CD8-positive, alpha-beta memory T cell (primary cell): ENCODE data around the gene RET. TPM values are rescaled to one million over a fixed set of nuclear protein-coding genes. Genes with fewer than 3 reads are reported as not detected.
A peak's percentile ranks its signal among the peaks of the same experiment; 100 is the strongest.

Experiments
- CTCF ChIA-PET: fragments of 350-600 bp; sonication (Branson Sonifier 250); formaldehyde crosslinking; loops from one replicate; lab custom pipeline; 2021; ENCODE audit warnings: antibody characterized with exemption; lab: Charles Lee
- POLR2A ChIA-PET: fragments of 350-600 bp; sonication (Branson Sonifier 250); formaldehyde crosslinking; loops from one replicate; lab custom pipeline; 2021; ENCODE audit warnings: antibody characterized with exemption; lab: Charles Lee
- DNase-seq, 5 donors: peaks; one replicate each; pipeline versions ENCODE4 v3.0.0 to v3.0.0-alpha.2; 2020 to 2022; ENCODE audit warnings: mixed read lengths in 1 of 5
- H3K27ac ChIP-seq: one replicate; pipeline ENCODE4 v1.7.0; 2013; ENCODE audit warnings: low read depth, mild to moderate bottlenecking, low read length, moderate library complexity
- H3K27me3 ChIP-seq: 2 replicates; pipeline ENCODE4 v1.7.0; 2013; ENCODE audit warnings: low read length, mild to moderate bottlenecking; ENCODE audit not compliant: insufficient read depth, poor library complexity, severe bottlenecking
- H3K36me3 ChIP-seq: 2 replicates; pipeline ENCODE4 v1.7.0; 2013; ENCODE audit warnings: mild to moderate bottlenecking, low read length, moderate library complexity; ENCODE audit not compliant: insufficient read depth
- H3K4me1 ChIP-seq: 2 replicates; pipeline ENCODE4 v1.7.0; 2013; ENCODE audit warnings: mild to moderate bottlenecking, low read length, moderate library complexity; ENCODE audit not compliant: insufficient read depth
- H3K4me3 ChIP-seq: 2 replicates; pipeline ENCODE4 v1.7.0; 2013; ENCODE audit warnings: mild to moderate bottlenecking, low read length
- H3K9me3 ChIP-seq: 2 replicates; pipeline ENCODE4 v1.7.0; 2013; ENCODE audit warnings: mild to moderate bottlenecking, low read length
- H3K27ac Mint-ChIP-seq, 8 donors: one replicate each; pipeline ENCODE4 v1.8.0; 2020 to 2021; ENCODE audit warnings: mixed read lengths in 8 of 8, mild to moderate bottlenecking in 6 of 8, inconsistent platforms in 3 of 8, moderate library complexity in 3 of 8
- H3K27me3 Mint-ChIP-seq, 2 donors: one replicate each; pipeline ENCODE4 v1.8.0; 2020 to 2021; ENCODE audit warnings: mixed read lengths in 2 of 2, mild to moderate bottlenecking in 1 of 2, moderate library complexity in 1 of 2
- H3K36me3 Mint-ChIP-seq, 3 donors: one replicate each; pipeline ENCODE4 v1.8.0; 2020 to 2021; ENCODE audit warnings: mixed read lengths in 3 of 3, inconsistent platforms in 1 of 3, mild to moderate bottlenecking in 1 of 3
- H3K4me1 Mint-ChIP-seq, 3 donors: one replicate each; pipeline ENCODE4 v1.8.0; 2020 to 2021; ENCODE audit warnings: mixed read lengths in 3 of 3, inconsistent platforms in 1 of 3, mild to moderate bottlenecking in 1 of 3
- H3K4me3 Mint-ChIP-seq, 7 donors: one replicate each; pipeline ENCODE4 v1.8.0; 2020 to 2021; ENCODE audit warnings: mixed read lengths in 7 of 7, mild to moderate bottlenecking in 6 of 7, moderate library complexity in 4 of 7, inconsistent platforms in 2 of 7
- H3K9me3 Mint-ChIP-seq, 5 donors: one replicate each; pipeline ENCODE4 v1.8.0; 2020 to 2022; ENCODE audit warnings: mixed read lengths in 5 of 5, mild to moderate bottlenecking in 3 of 5, moderate library complexity in 2 of 5, inconsistent platforms in 1 of 5
- polyA plus RNA-seq: library from polyadenylated mRNA; unstranded; fragments of 300-500 nt; fragmentation: Illumina TruSeq; gene quantifications from one replicate; pipeline ENCODE4 v1.2.3, GENCODE V29; 2021
- total RNA-seq, 2 experiments: library from RNA; stranded (reverse); gene quantifications; one replicate each; pipeline ENCODE4 v1.2.3, GENCODE V29; 2021

Gene RET
- total and polyA plus RNA-seq, 3 experiments from 2014 or later, result 0.06 to 0.24 TPM; not detected in 1

DNA sequence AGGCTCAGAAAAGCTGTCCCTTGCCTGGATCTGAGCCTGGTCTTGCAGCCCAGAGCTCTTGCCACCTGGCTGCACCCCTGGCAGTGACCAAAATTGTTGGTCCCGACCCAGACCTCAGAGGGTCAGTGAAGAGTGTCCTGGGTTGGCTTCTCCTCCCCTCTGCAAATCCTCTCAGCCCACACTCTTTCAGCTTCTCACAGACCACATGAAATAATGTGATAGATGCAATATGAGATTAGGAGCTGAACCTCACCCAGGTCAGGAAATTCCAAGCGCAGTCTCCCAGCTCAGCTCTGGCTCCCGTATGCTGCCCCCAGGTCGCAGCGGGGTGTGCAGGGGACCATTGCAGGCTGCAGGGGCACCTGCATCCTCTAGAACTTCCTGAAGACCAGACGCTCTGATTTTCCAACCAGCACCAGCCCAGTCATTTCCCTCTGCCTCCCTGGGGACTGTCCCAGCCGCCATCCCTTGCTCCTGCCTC, 19.6 kb upstream of the RET start:
- H3K4me3 ChIP-seq, result no peak overlapping the region
- Mint-ChIP-seq H3K36me3 (no peaks in the 10 kb centered on the region), H3K27me3 (peaks cover 8 to 21% of the 10 kb centered on the region in 2 donors), H3K9me3 (no peaks in the 10 kb centered on the region), H3K4me1 (no peaks in the 10 kb centered on the region), H3K4me3 (no peak overlapping the region), H3K27ac (peak overlapping the region in 1 of 8 donors; percentile 19)
- peak in 1 of 5 donors; percentile 19 for DNase-seq
- ChIA-PET POLR2A (no interaction called here), CTCF (no interaction called here)
- no peaks in the 10 kb centered on the region for H3K9me3 ChIP-seq
- no peaks in the 10 kb centered on the region for H3K36me3 ChIP-seq
- no peaks in the 10 kb centered on the region for H3K4me1 ChIP-seq
- no peaks in the 10 kb centered on the region for H3K27me3 ChIP-seq
- H3K27ac ChIP-seq, result no peak overlapping the region

DNA sequence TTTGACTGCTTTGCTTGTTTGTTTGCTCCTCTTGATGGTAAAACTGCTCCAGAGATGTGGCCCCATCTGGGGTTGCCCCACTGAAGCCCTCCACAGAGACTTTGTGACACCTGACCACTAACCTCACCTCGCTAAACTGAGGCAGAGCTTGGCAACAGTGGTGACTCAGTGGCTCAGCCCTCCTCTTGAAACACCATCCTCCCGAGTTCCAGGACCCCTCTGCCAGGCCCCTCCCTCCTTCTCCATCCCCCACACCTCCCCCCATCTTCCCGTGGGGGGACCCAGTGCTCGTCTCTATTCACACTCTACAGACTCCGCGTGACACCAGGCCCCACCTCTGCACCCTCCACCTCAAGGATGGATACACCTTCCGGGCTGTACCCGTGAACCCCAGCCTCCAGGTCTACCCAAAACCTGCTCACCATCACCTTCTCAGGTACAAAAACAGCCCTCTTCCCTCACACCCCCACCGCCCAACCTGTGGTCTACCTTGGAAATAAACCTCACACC, 19.0 kb upstream of the RET start:
- Mint-ChIP-seq H3K36me3 (no peaks in the 10 kb centered on the region), H3K4me3 (no peak overlapping the region), H3K27me3 (peaks cover 8 to 17% of the 10 kb centered on the region in 2 donors), H3K27ac (peak overlapping the region in 1 of 8 donors; percentile 19), H3K9me3 (no peaks in the 10 kb centered on the region), H3K4me1 (no peaks in the 10 kb centered on the region)
- Histone ChIP-seq H3K4me3 (no peak overlapping the region), H3K4me1 (no peaks in the 10 kb centered on the region), H3K9me3 (no peaks in the 10 kb centered on the region), H3K27me3 (no peaks in the 10 kb centered on the region), H3K27ac (no peak overlapping the region), H3K36me3 (no peaks in the 10 kb centered on the region)
- DNase-seq, result peak in 1 of 5 donors; percentile 32
- ChIA-PET CTCF (no interaction called here), POLR2A (no interaction called here)

DNA sequence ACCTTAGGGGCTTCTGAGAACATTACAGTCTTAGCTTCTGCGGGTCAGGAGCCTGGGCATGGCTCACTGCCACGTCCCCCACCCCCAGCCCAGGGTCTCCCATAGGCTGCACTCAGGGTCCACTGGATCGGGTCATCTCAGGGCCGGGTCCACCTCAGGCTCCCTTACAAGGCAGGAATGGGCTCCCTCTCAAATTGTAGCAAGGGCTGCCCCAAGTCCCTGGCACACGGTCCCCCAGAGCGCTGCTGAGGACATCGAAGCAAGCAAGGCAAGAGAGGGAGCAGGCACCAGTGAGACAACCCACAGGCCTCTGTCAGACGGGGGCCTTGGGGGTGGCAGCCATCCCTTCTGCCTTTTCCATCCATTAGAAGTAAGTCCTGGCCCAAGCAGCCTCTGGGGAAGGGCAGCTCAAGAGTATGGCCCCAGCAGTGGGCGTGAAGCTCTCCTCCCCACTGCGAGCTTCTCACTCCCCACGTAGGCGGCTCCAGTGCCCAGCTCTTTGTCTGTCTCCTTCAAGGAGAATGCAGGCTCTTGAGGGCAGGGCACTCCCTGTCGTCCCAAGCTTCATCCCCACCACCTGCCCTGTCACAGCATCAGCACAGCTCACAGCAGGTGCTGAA, 18.0 kb upstream of the RET start:
- Histone ChIP-seq H3K36me3 (no peaks in the 10 kb centered on the region), H3K27me3 (no peaks in the 10 kb centered on the region), H3K4me1 (no peaks in the 10 kb centered on the region), H3K9me3 (no peaks in the 10 kb centered on the region), H3K4me3 (no peak overlapping the region), H3K27ac (no peak overlapping the region)
- CTCF ChIA-PET, result no interaction called here
- POLR2A ChIA-PET, result no interaction called here
- Mint-ChIP-seq H3K4me1 (no peaks in the 10 kb centered on the region), H3K27me3 (peaks cover 10 to 15% of the 10 kb centered on the region in 2 donors), H3K4me3 (no peak overlapping the region), H3K36me3 (no peaks in the 10 kb centered on the region), H3K9me3 (no peaks in the 10 kb centered on the region), H3K27ac (no peak overlapping the region)
- DNase-seq, result peak in 1 of 5 donors; percentile 27

DNA sequence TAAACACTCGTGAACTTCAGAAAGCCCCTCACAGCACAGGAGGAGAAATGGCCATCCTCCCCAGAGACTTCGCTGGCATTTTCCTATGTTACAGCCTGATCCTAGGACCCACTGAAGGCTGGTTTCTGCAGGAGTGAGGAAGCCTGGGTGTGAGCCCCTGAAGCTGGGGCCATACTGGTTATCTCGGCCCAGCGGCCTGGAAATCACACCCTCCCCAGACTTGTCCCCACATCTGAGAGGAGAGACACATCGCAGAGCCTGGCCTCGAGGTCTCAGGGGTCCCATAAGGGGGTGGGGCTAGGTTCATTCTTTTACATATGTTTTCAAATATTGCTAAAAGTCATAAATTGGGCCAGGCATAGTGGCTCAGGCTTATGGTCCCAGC, 17.5 kb upstream of the RET start:
- H3K27me3 Mint-ChIP-seq, result peaks cover 10 to 15% of the 10 kb centered on the region in 2 donors
- Histone ChIP-seq H3K4me1 (no peaks in the 10 kb centered on the region), H3K27me3 (no peaks in the 10 kb centered on the region), H3K36me3 (no peaks in the 10 kb centered on the region), H3K9me3 (no peaks in the 10 kb centered on the region), H3K4me3 (no peak overlapping the region), H3K27ac (no peak overlapping the region)
- ChIA-PET POLR2A (no interaction called here), CTCF (no interaction called here)
- H3K4me1 Mint-ChIP-seq, result no peaks in the 10 kb centered on the region
- no peak for DNase-seq
- no peak overlapping the region for H3K27ac Mint-ChIP-seq
- H3K36me3 Mint-ChIP-seq, result no peaks in the 10 kb centered on the region
- no peak overlapping the region for H3K4me3 Mint-ChIP-seq
- H3K9me3 Mint-ChIP-seq, result no peaks in the 10 kb centered on the region

DNA sequence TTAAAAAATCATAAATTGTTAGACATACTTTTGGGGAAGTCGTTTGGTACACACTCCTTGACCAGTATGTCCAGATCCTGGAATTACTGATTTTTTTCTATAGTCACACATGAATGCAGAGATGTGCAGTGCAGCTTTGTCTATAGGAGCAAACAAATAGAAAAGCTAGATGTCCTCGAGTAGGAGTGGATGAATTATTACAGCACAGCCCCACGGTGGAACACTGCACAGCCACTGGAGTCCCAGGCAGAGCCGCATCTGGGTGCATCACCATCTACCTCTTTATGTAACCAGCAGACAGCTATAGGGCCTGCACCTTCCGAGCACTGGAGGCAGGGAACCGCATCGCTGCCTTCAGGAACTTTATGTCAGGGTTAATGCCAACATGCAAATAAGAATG, 17.0 kb upstream of the RET start:
- Mint-ChIP-seq H3K27ac (peak overlapping the region in 1 of 8 donors; percentile 66), H3K4me1 (no peaks in the 10 kb centered on the region), H3K4me3 (no peak overlapping the region), H3K9me3 (no peaks in the 10 kb centered on the region), H3K27me3 (peaks cover 8 to 15% of the 10 kb centered on the region in 2 donors), H3K36me3 (no peaks in the 10 kb centered on the region)
- DNase-seq, result no peak
- no peaks in the 10 kb centered on the region for H3K27me3 ChIP-seq
- no peak overlapping the region for H3K27ac ChIP-seq
- ChIA-PET CTCF (no interaction called here), POLR2A (no interaction called here)
- H3K4me1 ChIP-seq, result no peaks in the 10 kb centered on the region
- no peak overlapping the region for H3K4me3 ChIP-seq
- H3K9me3 ChIP-seq, result no peaks in the 10 kb centered on the region
- H3K36me3 ChIP-seq, result no peaks in the 10 kb centered on the region

DNA sequence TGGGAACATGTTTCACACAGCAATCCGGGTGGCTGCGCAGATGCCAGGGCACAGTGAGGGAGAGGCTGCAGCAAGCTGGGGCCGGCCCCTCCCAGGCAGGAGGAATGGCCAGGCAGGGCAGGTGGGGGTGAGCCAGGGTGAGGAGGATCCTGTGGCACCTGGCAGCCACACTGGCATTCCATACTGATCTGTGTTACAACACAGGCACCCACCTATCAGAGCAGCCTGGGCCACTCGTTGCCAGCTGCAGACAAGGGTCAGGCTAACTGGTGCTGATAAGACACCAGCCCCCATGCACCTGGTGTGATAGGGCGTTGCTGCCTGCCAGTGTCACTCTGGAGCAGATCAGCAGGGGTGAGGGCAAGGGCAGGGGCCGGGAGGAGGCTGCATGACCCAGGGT, 16.6 kb upstream of the RET start:
- no peaks in the 10 kb centered on the region for H3K4me1 Mint-ChIP-seq
- H3K4me3 ChIP-seq, result no peak overlapping the region
- CTCF ChIA-PET, result no interaction called here
- H3K9me3 ChIP-seq, result no peaks in the 10 kb centered on the region
- H3K27me3 Mint-ChIP-seq, result peaks cover 7 to 15% of the 10 kb centered on the region in 2 donors
- H3K27me3 ChIP-seq, result no peaks in the 10 kb centered on the region
- no peaks in the 10 kb centered on the region for H3K4me1 ChIP-seq
- H3K36me3 ChIP-seq, result no peaks in the 10 kb centered on the region
- H3K36me3 Mint-ChIP-seq, result no peaks in the 10 kb centered on the region
- no peak for DNase-seq
- POLR2A ChIA-PET, result no interaction called here
- no peak overlapping the region for H3K4me3 Mint-ChIP-seq
- H3K27ac ChIP-seq, result no peak overlapping the region
- peak overlapping the region in 1 of 8 donors; percentile 66 for H3K27ac Mint-ChIP-seq
- H3K9me3 Mint-ChIP-seq, result no peaks in the 10 kb centered on the region

DNA sequence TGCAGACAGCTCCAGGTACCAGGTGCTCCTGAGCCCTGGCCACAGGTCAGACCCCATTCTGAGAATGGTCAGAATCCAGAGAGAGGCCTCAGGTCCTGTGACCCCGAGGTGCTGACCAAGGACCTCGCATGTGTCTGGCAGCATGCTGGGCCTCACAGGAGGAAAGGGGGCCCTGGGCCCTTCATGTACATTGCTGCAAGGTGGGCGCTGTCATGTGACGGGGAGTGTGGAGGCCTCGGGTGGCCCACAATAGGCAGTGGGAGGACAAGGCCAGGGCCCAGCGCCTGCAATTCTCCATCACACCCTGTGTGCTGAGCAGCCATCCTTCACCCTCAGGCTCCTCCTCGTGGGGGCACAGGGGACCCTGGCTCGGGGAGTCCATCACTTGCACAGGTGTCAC, 15.5 kb upstream of the RET start:
- no peak overlapping the region for H3K27ac Mint-ChIP-seq
- CTCF ChIA-PET, result no interaction called here
- no peak overlapping the region for H3K4me3 Mint-ChIP-seq
- no peaks in the 10 kb centered on the region for H3K4me1 ChIP-seq
- no peaks in the 10 kb centered on the region for H3K36me3 Mint-ChIP-seq
- H3K4me3 ChIP-seq, result no peak overlapping the region
- POLR2A ChIA-PET, result no interaction called here
- no peaks in the 10 kb centered on the region for H3K4me1 Mint-ChIP-seq
- H3K36me3 ChIP-seq, result no peaks in the 10 kb centered on the region
- no peak overlapping the region for H3K27ac ChIP-seq
- H3K27me3 Mint-ChIP-seq, result peaks cover 7 to 15% of the 10 kb centered on the region in 2 donors
- H3K27me3 ChIP-seq, result no peaks in the 10 kb centered on the region
- no peak for DNase-seq
- no peaks in the 10 kb centered on the region for H3K9me3 Mint-ChIP-seq
- no peaks in the 10 kb centered on the region for H3K9me3 ChIP-seq

DNA sequence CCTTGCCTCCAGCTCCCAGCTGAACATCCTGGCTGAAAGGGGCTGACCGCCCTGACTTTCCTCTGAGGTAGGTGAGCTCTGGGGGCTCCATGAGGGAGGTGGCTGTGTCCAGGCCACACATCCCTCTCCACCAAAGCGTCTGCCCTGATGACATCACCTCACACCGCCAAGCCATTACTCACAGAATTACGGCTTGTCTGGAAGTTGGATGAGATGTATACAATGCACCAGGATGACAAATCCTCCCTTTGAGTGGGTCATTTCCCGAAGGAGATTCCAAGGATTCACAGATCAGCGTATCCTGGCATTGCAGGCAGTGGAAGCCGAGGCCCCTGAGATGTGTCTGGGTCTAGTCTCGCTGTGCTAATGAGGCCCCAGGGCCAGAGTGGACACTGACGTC, 15.1 kb upstream of the RET start:
- ChIA-PET CTCF (no interaction called here), POLR2A (no interaction called here)
- H3K27ac ChIP-seq, result no peak overlapping the region
- no peaks in the 10 kb centered on the region for H3K4me1 ChIP-seq
- no peak overlapping the region for H3K4me3 Mint-ChIP-seq
- no peaks in the 10 kb centered on the region for H3K9me3 Mint-ChIP-seq
- no peaks in the 10 kb centered on the region for H3K27me3 ChIP-seq
- peaks cover 7 to 15% of the 10 kb centered on the region in 2 donors for H3K27me3 Mint-ChIP-seq
- H3K36me3 Mint-ChIP-seq, result no peaks in the 10 kb centered on the region
- no peaks in the 10 kb centered on the region for H3K9me3 ChIP-seq
- no peaks in the 10 kb centered on the region for H3K36me3 ChIP-seq
- H3K4me1 Mint-ChIP-seq, result no peaks in the 10 kb centered on the region
- no peak overlapping the region for H3K4me3 ChIP-seq
- H3K27ac Mint-ChIP-seq, result peak overlapping the region in 1 of 8 donors; percentile 38
- no peak for DNase-seq
